ENCODE measurements around the gene CEPT1.

The CEPT1 gene

GRCh38 chr1:111192658-111193519 is 52.9 kb downstream of the CEPT1 start:
- peak in 8 of 58 donors; percentile 4 to 61 (median 16) for DNase-seq

- DNase-seq, result no peak
Measured at GRCh38 chr1:111193712-111194480, 53.9 kb downstream of the CEPT1 start.

GRCh38 chr1:111195002-111195684 is 55.1 kb downstream of the CEPT1 start:
- no peak for DNase-seq

- no peak for DNase-seq
Measured at GRCh38 chr1:111196213-111196612, 56.2 kb downstream of the CEPT1 start.

GRCh38 chr1:111197598-111198284 is 57.7 kb downstream of the CEPT1 start:
- peak in 1 of 58 donors; percentile 2 for DNase-seq

- DNase-seq, result no peak
Measured at GRCh38 chr1:111198836-111199235, 58.8 kb downstream of the CEPT1 start.

GRCh38 chr1:111199329-111199728 is 59.3 kb downstream of the CEPT1 start:
- DNase-seq, result no peak

GRCh38 chr1:111199881-111200801 is 60.1 kb downstream of the CEPT1 start, which contains the start of gene DENND2D:
TSS of gene DENND2D (minus strand) at chr1:111200646. CDS start at chr1:111200459, 187 bp downstream.
- peak in 24 of 58 donors; percentile 3 to 60 (median 24) for DNase-seq

- no peak for DNase-seq
Measured at GRCh38 chr1:111200802-111201161, 60.8 kb downstream of the CEPT1 start.

GRCh38 chr1:111201275-111202090 is 61.5 kb downstream of the CEPT1 start:
- DNase-seq, result no peak

GRCh38 chr1:111202366-111202706 is 62.3 kb downstream of the CEPT1 start:
- DNase-seq, result no peak

- no peak for DNase-seq
Measured at GRCh38 chr1:111202707-111203623, 62.9 kb downstream of the CEPT1 start.

- peak in 18 of 58 donors; percentile 6 to 62 (median 22) for DNase-seq
Measured at GRCh38 chr1:111203681-111204200, 63.7 kb downstream of the CEPT1 start.

- peak in 1 of 58 donors; percentile 21 for DNase-seq
Measured at GRCh38 chr1:111204201-111204982, 64.4 kb downstream of the CEPT1 start.

- DNase-seq, result no peak
Measured at GRCh38 chr1:111204983-111205713, 65.1 kb downstream of the CEPT1 start.

GRCh38 chr1:111205714-111206050 is 65.7 kb downstream of the CEPT1 start:
- no peak for DNase-seq
